IPS-NIHi7 (cell line): ENCODE results near the gene TPD52L1.
"Not testable (repeated sequence)": the region's sequence is repeated elsewhere in the genome, so short reads cannot be mapped to it uniquely, and the experiment has no call there.

Experiments used
- DNase-seq: peaks from one replicate; pipeline ENCODE4 v3.0.0; 2012; ENCODE audit warnings: mixed read lengths; ENCODE audit errors: extremely low spot score

TPD52L1 gene

DNA sequence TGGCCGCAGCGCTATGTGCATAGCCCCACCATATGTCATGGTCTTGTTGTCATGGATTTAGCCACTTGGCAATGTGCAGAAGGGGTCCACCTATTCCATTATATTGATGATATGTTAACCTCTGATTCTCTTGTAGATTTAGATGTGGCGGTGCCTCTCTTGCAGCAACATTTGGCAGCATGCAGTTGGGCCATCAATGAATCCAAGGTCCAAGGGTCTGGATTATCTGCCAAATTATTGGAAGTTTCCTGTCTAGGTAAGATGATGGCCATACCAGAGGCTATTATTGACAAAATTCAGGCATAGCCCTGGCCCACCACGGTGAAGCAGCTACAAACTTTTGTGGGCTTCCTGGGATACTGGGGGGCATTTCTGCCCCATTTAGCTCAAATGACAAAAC, 116.8 kb downstream of the TPD52L1 start:
- no peak for DNase-seq

DNA sequence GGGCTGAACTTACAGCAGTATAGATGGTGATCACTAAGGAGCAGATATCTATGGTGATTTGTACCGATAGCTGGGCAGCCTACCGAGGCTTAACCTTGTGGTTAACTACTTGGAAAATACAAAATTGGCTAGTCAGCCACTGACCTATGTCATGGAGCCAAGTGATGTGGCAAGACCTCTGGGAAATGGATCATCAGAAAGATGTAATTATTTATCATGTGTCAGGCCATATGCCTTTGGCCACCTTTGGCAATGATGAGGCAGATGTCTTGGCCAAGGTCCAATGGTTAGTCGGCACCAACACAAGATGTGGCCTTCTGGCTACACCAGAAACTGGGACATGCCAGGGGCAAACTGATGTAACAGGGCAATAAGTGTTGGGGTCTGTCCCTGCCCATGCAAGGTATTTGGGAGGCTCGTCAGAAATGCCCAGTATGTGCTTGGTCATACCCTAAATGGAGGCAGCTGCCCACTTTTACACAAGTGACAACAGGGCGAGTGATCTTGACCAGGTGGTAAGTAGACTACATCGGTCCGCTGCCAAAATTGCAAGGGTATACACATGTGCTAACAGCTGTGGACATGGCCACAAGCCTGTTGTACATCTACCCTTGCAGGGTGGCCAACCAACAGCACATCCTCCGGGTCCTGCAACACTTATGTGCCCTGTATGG, 118.0 kb downstream of the TPD52L1 start:
- DNase-seq, result no peak

- no peak for DNase-seq
Measured at GRCh38 chr6:125273251-125273650, 119.7 kb downstream of the TPD52L1 start.

- DNase-seq, result no peak
Measured at GRCh38 chr6:125273965-125274364, 120.4 kb downstream of the TPD52L1 start.

DNA sequence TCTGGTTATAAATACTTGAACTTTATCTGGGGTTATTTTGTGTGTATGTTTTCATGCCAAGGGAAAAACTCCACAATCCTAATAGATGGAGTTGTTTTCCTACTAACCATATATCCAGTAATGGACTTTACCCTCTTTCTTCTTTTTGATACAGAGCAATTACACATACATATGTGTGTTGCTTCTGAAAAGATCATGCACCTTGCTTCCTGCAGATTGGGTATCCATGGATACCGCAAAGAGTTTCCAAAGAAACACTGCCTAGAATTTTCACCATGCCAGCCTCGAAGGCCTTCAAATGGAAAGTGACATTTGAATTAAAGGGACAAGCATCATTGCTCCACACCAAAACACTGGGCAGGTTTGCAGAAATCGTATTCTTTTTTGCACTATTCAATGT, 121.4 kb downstream of the TPD52L1 start:
- DNase-seq, result no peak

DNA sequence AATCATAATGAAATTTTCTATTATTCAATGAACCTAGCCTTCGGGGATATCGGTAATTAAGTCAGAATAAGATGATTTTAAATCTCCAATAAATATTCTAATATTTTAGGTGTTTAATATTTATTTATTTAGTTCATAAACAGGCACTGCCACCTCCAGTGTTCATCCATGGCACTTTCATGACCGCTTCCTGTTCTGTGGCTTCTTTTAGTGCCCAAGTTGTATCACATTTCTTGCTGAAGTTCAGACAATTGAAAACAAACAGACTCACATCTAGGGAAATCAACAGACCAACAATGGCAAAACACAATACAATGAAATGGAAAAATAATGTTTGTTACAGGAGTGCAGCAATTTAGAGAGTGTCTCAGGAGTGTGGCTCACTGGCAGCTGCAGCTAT, 122.2 kb downstream of the TPD52L1 start:
- DNase-seq, result no peak

DNA sequence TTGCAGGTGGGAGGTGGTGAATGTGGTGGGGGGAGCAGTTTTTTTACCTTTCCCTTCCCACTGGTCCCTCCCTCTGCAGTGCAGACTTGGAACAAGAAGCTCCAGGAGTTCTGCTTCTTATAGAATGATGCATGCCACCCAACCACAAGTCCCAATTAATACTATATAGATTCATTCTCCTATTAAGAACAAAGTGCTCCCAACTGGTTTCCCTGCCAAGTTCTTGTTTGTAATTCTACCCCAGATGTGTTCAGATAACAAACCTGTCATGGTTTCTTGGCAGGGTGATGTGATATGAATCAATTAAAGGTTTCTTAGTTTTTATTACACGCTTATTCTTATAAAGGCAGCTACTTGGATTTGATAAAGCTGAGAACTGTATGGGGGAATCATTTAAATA, 124.3 kb downstream of the TPD52L1 start:
- DNase-seq, result no peak

- no peak for DNase-seq
Measured at GRCh38 chr6:125279961-125280360, 126.4 kb downstream of the TPD52L1 start.

- not testable (repeated sequence) for DNase-seq
Measured at GRCh38 chr6:125280370-125281035, 126.9 kb downstream of the TPD52L1 start.

DNA sequence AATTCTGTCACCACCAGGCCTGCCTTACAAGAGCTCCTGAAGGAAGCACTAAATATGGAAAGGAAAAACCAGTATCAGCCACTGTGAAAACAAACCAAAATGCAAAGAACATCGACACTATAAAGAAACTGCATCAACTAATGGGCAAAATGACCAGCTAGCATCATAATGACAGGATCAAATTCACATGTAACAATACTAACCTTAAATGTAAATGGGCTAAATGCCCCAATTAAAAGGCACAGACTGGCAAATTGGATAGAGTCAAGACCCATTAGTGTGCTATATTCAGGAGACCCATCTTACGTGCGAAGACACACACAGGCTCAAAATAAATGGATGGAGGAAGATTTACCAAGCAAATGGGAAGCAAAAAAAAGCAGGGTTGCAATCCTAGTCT, 128.9 kb downstream of the TPD52L1 start:
- DNase-seq, result not testable (repeated sequence)

DNA sequence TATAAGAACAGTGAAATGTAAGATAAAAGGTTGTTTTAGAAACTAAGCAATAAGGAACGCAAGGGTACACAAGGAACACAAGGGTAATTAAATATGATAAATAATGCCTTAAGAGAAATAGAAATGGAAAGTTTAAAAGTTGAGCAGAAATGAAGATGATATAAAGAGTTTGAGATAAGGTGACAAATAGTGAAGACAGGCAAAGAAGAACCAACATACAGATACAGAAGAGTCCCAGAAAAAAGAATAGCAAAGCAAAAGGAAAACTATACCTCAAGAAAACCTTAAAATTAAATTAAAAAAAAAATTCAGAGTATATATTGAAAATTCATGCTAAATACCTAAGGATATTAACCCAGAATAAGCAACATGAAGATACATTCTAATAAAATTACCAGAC, 131.8 kb downstream of the TPD52L1 start:
- no peak for DNase-seq

GRCh38 chr6:125285936-125286335, 132.4 kb downstream of the TPD52L1 start:
- DNase-seq, result no peak

GRCh38 chr6:125287718-125288117, 134.1 kb downstream of the TPD52L1 start:
- peak; percentile 19 for DNase-seq

- DNase-seq, result no peak
Measured at GRCh38 chr6:125293587-125293986, 140.0 kb downstream of the TPD52L1 start.

DNA sequence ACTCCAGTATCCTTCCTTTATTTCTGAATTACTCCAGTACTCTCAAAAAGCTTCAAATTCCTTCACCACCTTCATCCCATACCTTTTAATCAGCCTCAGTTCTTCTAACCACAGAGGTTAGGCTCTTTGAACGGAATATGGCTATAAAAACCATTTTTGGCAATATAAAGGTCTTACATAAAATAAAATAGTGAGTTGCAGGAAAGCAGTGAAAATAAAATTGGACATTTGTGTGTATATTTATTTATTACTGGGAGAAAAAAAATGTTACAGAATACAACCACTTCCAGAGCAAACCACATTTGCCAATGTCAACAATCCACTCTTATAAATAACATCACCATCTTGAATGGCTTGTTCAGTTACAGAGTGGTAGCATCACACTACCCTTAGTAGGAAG, 140.5 kb downstream of the TPD52L1 start:
- DNase-seq, result no peak

GRCh38 chr6:125294925-125295324, 141.4 kb downstream of the TPD52L1 start:
- DNase-seq, result no peak

- DNase-seq, result no peak
Measured at GRCh38 chr6:125296471-125296870, 142.9 kb downstream of the TPD52L1 start.

- DNase-seq, result no peak
Measured at GRCh38 chr6:125299257-125299656, 145.7 kb downstream of the TPD52L1 start.

DNA sequence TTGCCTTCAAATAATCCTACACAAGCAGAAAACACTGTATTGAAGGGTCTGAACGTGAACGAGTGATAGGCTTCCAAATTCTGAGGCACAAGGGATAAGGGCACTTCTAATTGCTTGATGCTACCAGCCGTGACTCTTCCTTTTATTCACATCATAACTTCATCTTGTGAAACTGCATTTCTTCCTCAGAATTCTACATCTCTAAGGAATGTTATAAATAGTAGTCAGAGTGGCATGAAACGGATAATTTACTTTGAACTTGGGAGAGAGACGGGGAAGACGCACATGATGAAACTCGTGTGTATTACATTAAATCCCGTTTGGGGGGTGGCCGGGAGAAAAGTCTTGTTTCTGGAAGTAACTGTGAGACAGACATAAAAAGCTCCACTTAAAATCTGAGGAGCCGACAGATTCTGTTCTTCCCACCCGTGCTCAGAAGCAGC, 147.4 kb downstream of the TPD52L1 start:
- no peak for DNase-seq

GRCh38 chr6:125301435-125302391, 148.1 kb downstream of the TPD52L1 start, which contains the start of gene HDDC2:
Gene HDDC2, minus strand, starts transcription at chr6:125301967. Its CDS starts 35 bp downstream, at chr6:125301932.
- DNase-seq, result peak; percentile 81

- no peak for DNase-seq
Measured at GRCh38 chr6:125302840-125303511, 149.4 kb downstream of the TPD52L1 start.

GRCh38 chr6:125303512-125303854, 149.9 kb downstream of the TPD52L1 start:
- DNase-seq, result no peak
